GM19025 (cell line): ENCODE data around the gene MIF.

Experiments used
- ATAC-seq: cut with Tn5 transposase; IDR thresholded peaks from one replicate; pipeline ENCODE4 v1.9.1; 2021; ENCODE audit warnings: mild to moderate bottlenecking, low read depth, moderate library complexity; ENCODE audit not compliant: unreplicated experiment

The MIF gene

GRCh38 chr22:23874871-23875270 lies 19.3 kb upstream of the MIF start:
- ATAC-seq: no peak

- ATAC-seq: no peak
These were observed 18.4 kb upstream of the MIF start for GRCh38 chr22:23875801-23876200.

DNA sequence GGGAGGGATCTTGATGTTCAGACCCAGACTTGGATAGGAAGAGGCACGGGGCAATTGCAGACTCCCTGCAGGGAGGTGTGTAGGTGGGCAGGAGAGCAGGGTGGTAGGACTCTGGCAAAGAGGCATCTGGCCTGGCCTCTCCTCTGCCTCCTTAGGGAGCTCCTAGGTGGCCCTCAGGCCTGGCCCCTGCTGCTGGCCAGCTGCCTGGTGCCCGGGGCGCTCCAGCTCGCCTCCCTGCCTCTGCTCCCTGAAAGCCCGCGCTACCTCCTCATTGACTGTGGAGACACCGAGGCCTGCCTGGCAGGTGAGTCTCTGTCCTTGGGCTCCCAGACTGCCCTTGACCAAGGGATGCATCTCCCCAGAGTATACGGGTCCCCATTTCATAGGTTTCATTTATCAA lies 16.6 kb upstream of the MIF start:
- ATAC-seq: no peak

- ATAC-seq: no peak
These were observed 16.0 kb upstream of the MIF start for GRCh38 chr22:23878219-23878618.

- ATAC-seq: no peak
These were observed 11.8 kb upstream of the MIF start for GRCh38 chr22:23882370-23882769.

- no peak for ATAC-seq
These were observed 10.5 kb upstream of the MIF start for GRCh38 chr22:23883658-23884057.

- no peak for ATAC-seq
These were observed 10.0 kb upstream of the MIF start for GRCh38 chr22:23884140-23884539.

DNA sequence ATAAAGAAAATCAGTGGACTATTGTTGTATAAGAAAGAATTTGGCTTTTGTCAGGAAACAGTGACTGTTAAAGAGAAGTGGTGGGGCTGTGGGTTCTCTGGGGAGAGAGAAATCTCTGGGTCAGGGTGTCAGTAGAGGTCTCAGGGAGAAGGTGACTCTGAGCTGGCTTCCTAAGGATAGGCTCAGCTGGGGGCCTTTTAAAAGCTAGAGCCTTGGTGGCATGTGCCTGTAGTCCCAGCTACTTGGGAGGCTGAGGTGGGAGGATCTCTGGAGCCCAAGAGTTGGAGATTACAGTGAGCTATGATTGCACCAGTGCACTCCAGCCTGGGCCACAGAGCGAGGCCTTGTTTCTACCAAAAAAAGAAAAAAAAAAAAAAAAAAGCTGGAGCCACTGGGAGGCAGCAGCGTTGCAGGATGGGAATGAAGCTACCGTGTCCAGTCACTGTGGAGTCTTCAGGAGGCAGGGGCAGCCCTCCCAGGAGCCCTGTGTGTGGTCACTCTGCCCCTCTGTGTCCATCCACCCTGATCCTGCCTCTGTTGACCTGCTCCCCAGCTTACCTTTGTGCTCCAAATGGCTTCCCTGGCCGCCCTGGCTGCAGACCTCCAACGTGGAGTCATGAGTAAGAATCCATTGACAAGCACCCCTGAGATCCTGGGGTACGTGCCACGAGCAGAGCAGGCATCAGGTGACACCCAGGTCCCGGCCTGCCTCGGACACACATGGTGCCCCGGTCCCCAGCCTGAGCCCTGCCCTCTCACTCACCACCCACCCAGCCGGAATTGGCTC lies 5.4 kb upstream of the MIF start:
- no peak for ATAC-seq

DNA sequence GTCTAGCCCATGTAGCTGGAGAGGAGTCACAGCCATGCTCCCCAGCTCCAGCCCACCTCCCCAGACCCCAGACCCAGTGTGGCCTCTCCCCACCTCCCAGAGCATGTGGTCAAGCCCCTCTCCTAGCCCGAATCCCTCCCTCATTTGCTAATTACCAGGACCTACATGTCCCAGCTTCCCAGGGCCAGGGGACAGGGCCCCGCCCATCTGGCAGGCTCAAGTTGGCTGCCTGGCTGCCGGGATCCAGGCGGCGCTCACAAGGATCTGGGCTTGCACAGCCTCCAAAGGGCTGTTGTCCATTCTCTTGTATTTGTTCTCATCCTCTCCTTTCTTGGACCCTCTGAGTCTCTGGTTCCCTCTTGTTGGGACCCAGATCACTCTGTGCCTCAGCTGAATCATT lies 4.6 kb upstream of the MIF start:
- no peak for ATAC-seq

DNA sequence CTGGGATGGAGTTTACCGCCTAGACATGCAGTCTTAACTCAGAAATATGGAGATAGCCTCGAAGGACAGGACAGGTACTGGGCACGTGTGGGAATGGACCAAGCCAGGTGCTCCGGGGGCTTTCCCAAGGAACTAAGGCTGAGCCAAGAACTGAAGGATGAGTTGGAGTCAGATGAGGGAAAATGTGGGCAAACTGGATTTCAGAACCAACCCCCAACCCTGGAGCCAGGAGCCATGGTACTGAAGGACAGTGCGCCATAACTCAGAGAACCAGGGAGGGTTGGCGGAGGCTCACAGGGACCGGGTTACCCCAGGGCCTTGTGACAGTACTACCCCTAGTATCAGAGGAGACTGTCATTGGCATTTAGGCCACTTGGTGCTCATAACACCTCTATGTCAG lies 2.5 kb upstream of the MIF start:
- no peak for ATAC-seq

- ATAC-seq: no peak
These were observed 2.1 kb upstream of the MIF start for GRCh38 chr22:23892130-23892529.

- no peak for ATAC-seq
These were observed 1.5 kb upstream of the MIF start for GRCh38 chr22:23892706-23893105.

DNA sequence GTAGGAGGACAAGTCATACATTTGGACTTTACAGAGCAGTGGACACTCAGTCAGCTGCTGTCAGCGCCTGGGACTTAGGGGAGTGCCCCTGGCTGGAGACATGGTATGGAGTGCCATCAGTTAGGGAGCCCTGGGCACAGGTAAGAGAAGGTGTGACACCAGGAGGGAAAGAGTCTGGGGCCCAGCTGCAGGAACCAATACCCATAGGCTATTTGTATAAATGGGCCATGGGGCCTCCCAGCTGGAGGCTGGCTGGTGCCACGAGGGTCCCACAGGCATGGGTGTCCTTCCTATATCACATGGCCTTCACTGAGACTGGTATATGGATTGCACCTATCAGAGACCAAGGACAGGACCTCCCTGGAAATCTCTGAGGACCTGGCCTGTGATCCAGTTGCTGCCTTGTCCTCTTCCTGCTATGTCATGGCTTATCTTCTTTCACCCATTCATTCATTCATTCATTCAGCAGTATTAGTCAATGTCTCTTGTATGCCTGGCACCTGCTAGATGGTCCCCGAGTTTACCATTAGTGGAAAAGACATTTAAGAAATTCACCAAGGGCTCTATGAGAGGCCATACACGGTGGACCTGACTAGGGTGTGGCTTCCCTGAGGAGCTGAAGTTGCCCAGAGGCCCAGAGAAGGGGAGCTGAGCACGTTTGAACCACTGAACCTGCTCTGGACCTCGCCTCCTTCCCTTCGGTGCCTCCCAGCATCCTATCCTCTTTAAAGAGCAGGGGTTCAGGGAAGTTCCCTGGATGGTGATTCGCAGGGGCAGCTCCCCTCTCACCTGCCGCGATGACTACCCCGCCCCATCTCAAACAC lies 850 bp upstream of the MIF start:
- ATAC-seq: no peak

DNA sequence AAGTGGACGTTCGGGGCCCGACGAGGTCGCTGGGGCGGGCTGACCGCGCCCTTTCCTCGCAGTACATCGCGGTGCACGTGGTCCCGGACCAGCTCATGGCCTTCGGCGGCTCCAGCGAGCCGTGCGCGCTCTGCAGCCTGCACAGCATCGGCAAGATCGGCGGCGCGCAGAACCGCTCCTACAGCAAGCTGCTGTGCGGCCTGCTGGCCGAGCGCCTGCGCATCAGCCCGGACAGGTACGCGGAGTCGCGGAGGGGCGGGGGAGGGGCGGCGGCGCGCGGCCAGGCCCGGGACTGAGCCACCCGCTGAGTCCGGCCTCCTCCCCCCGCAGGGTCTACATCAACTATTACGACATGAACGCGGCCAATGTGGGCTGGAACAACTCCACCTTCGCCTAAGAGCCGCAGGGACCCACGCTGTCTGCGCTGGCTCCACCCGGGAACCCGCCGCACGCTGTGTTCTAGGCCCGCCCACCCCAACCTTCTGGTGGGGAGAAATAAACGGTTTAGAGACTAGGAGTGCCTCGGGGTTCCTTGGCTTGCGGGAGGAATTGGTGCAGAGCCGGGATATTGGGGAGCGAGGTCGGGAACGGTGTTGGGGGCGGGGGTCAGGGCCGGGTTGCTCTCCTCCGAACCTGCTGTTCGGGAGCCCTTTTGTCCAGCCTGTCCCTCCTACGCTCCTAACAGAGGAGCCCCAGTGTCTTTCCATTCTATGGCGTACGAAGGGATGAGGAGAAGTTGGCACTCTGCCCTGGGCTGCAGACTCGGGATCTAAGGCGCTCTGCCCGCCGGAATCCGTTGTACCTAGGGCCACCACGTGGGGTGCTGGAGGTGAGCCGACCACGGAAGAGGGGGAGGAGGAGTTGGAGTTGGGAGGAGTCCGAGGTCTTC lies 771 bp downstream of the MIF start:
- peak; percentile 10 for ATAC-seq

DNA sequence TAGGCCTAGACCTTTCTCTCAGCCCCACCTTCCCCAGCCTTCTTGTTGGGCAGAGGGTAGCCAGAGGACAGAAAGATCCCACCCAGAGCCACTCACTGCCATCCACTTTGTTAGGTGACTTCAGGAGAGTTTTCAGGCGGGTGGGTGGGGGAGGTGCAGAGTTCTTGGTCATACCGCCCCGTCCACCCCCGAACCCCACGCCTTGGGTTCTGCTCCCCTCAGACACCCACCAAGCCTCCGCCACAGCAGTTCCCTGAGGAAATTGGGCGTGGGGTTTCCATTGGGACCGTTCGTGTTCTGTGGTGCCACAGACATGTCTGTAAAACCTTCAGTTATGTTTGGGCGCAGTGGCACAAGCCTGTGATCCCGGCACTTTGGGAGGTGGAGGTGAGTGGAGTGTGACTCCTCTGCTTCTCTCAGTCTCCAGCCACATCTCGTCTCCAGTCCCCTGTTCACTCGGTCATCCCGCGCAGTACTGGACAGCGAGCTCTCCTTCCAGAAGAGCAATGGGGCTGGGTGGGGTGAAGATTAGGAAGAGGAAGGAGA lies 1.5 kb downstream of the MIF start:
- ATAC-seq: no peak

GRCh38 chr22:23896166-23896522 lies 2.0 kb downstream of the MIF start:
- ATAC-seq: no peak

DNA sequence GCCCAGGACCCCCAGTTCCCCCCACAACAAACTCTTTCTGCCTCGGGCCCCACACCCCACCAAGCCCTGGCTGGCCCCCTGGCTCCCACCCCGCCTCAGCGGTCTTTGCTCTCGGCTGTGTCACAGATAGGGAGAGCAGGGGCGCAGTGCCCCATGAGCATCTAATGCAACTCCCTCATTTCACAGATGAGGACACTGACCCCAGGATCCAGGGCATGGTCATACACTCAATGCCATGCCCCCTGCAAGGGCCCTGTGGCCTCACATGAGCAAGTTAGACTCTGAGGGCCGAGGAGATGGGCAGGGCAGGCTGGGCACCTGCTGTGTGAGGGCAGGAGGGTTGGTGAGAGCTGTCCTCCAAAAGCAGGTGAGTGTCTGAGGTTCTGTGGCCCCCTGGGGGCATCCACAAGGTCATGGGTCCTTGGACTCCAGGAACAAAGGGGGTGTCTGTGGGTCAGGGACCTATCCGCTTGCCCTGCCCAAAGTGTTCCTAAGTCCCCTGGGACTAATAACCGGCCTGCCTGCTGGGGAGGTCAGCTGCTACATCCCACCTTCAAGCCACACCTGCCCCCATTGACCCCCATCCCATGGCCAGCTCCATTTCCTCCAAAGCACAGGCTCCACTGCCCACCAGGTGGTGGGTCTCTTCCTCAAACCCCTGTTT lies 2.5 kb downstream of the MIF start:
- no peak for ATAC-seq

DNA sequence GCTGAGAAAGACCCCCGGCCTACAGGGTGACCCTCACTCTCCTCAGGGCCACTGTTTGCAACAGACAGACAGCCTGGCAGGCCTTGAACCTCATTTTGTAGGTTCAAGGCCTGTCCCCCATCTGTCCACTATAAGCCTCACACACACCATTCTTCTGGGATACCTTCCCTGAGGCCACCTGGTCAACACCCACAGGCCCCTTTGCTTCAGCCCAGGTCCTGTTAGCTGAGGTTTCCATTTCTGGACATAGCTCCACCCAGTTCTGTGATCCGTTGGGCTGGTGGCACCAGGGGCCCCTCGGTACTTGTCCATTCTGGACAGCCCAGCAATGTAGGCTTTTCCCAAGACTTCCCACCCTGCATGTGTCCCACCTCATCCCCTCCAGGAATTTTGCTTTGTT lies 3.1 kb downstream of the MIF start:
- no peak for ATAC-seq

DNA sequence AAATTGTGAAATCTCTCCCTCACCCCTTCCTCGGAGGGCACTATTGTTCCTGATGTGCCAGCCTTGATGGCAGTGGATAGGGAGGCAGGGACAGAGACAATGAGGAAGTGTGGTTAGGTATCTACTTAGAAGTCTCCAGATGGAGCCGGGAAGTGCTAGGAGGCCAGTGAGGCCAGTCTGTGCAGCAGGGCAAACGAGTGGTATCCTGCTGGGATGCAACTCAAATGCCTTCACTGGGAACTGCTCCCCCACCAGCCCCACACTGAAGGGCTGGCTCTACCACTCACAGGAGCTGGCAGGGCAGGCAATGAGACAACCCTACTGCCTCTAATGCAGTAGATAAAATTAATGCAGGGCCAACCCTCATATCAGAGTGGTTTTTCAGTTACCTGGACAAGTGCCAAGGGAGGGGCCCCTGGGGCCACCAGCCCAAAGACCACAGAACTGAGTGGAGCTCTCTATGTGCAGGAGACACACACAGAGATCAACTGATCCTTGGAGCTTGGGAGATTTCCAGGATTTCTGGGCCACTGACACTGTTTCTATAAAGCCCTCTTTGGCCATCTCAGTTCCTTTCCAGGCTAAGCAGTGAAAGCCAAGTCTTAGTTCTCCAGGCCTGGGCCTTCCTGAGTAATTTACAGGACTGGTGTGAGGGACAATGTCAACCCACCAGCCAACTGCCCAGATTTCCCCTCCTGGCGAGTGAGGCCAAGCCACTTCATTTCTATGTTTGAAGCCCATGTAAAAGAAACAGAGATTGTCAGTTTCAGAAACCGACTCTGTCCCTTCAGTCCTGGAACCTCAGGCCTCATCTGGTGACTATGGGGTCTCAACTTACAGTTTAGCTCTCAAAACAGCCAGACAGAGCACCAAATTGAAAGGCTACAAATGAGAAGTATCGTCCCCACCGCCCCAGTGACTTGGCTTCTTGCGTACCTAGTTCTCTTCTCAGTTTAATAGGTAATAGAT lies 4.1 kb downstream of the MIF start:
- ATAC-seq: no peak
